HEK293 (cell line): ENCODE results near the gene FAM180A.

Source experiments
- CTCF ChIA-PET: fragments of 350-600 bp; formaldehyde crosslinking; extraction: SDS; loops from one replicate; lab custom pipeline; 2021; ENCODE audit warnings: antibody characterized with exemption; lab: Yijun Ruan, JAX
- POLR2A ChIA-PET: fragments of 300-600 bp; formaldehyde crosslinking; extraction: SDS; loops from one replicate; lab custom pipeline; 2020; ENCODE audit warnings: antibody characterized with exemption, inconsistent platforms; lab: Yijun Ruan, JAX
- H3K27ac ChIP-seq: fragments of 200-500 bp; sonication (Bioruptor generic); 2 replicates; pipeline ENCODE4 v1.5.1; 2014; ENCODE audit warnings: low read depth, low read length, control low read depth, inconsistent platforms; ENCODE audit errors: extremely low read depth
- H3K36me3 ChIP-seq, 2 experiments: fragments of 200-500 bp in 1 of 2; sonication (Bioruptor generic) in 1 of 2; 1 replicate in 1 of 2; 2 replicates in 1 of 2; pipeline ENCODE4 v1.5.1; 2014 to 2017; ENCODE audit warnings: inconsistent platforms in 2 of 2, low read length in 2 of 2; ENCODE audit not compliant: control insufficient read depth in 2 of 2, insufficient read depth in 1 of 2
- H3K4me1 ChIP-seq: fragments of 200-500 bp; sonication (Bioruptor generic); 2 replicates; pipeline ENCODE4 v1.5.1; 2014; ENCODE audit warnings: mild to moderate bottlenecking, low read length, inconsistent platforms; ENCODE audit not compliant: control insufficient read depth, insufficient read depth
- H3K4me3 ChIP-seq: 2 replicates; pipeline ENCODE4 v1.5.1; 2011; ENCODE audit warnings: low read depth, mild to moderate bottlenecking, control low read depth, low read length, moderate library complexity
- H3K9me3 ChIP-seq: fragments of 200-500 bp; sonication (Bioruptor generic); 2 replicates; pipeline ENCODE4 v1.5.1; 2014; ENCODE audit warnings: low read depth, low read length, inconsistent platforms; ENCODE audit not compliant: control insufficient read depth, insufficient read depth
- BCL11A ChIP-seq: fragments of 450-650 bp; formaldehyde crosslinking; IDR thresholded peaks from 2 replicates; pipeline ENCODE4 v1.5.1; 2016; ENCODE audit warnings: low read depth, missing biosample characterization, missing genetic modification characterization
- GLI4 ChIP-seq: fragments of 450-650 bp; formaldehyde crosslinking; IDR thresholded peaks from 2 replicates; pipeline ENCODE4 v1.5.1; 2016; ENCODE audit warnings: missing biosample characterization, missing genetic modification characterization
- GLIS1 ChIP-seq: fragments of 450-650 bp; formaldehyde crosslinking; IDR thresholded peaks from 2 replicates; pipeline ENCODE4 v1.5.1; 2016; ENCODE audit warnings: missing biosample characterization, missing genetic modification characterization
- GLIS2 ChIP-seq: fragments of 450-650 bp; formaldehyde crosslinking; IDR thresholded peaks from 2 replicates; pipeline ENCODE4 v1.5.1; 2016; ENCODE audit warnings: missing biosample characterization, missing genetic modification characterization
- SCRT1 ChIP-seq: fragments of 450-650 bp; formaldehyde crosslinking; IDR thresholded peaks from 2 replicates; pipeline ENCODE4 v1.5.1; 2016; ENCODE audit warnings: missing biosample characterization, missing genetic modification characterization, borderline replicate concordance
- SP3 ChIP-seq: fragments of 450-650 bp; formaldehyde crosslinking; IDR thresholded peaks from 2 replicates; pipeline ENCODE4 v1.5.1; 2016; ENCODE audit warnings: missing biosample characterization, missing genetic modification characterization
- ZBTB48 ChIP-seq: fragments of 450-650 bp; formaldehyde crosslinking; IDR thresholded peaks from 2 replicates; pipeline ENCODE4 v1.5.1; 2016; ENCODE audit warnings: missing biosample characterization, missing genetic modification characterization
- ZNF155 ChIP-seq: fragments of 450-650 bp; formaldehyde crosslinking; IDR thresholded peaks from 2 replicates; pipeline ENCODE4 v1.5.1; 2016; ENCODE audit warnings: missing biosample characterization, missing genetic modification characterization
- ZNF558 ChIP-seq: fragments of 450-650 bp; formaldehyde crosslinking; IDR thresholded peaks from 2 replicates; pipeline ENCODE4 v1.5.1; 2016; ENCODE audit warnings: missing biosample characterization, missing genetic modification characterization
- ZNF571 ChIP-seq: fragments of 450-650 bp; formaldehyde crosslinking; IDR thresholded peaks from 2 replicates; pipeline ENCODE4 v1.5.0; 2017; ENCODE audit warnings: missing biosample characterization, missing genetic modification characterization
- ZNF654 ChIP-seq: fragments of 450-650 bp; formaldehyde crosslinking; IDR thresholded peaks from 2 replicates; pipeline ENCODE4 v1.5.1; 2016; ENCODE audit warnings: low read depth, missing biosample characterization, missing genetic modification characterization
- ZNF660 ChIP-seq: fragments of 450-650 bp; IDR thresholded peaks from 2 replicates; pipeline ENCODE4 v1.5.1; 2018; ENCODE audit warnings: missing biosample characterization, mild to moderate bottlenecking, missing genetic modification characterization
- ZNF791 ChIP-seq: fragments of 450-650 bp; formaldehyde crosslinking; IDR thresholded peaks from 2 replicates; pipeline ENCODE4 v1.5.1; 2016; ENCODE audit warnings: missing biosample characterization, missing genetic modification characterization
- TF ChIP-seq, protein P1 (sequence below): fragments of 450-650 bp; formaldehyde crosslinking; IDR thresholded peaks from 2 replicates; pipeline ENCODE4 v1.5.1; 2016; ENCODE audit warnings: missing biosample characterization, missing genetic modification characterization, low read depth
- TF ChIP-seq, protein P2 (sequence below): fragments of 450-650 bp; formaldehyde crosslinking; optimal IDR thresholded peaks from 2 replicates; pipeline ENCODE3; 2016; ENCODE audit warnings: missing biosample characterization, mild to moderate bottlenecking, missing genetic modification characterization
- TF ChIP-seq, protein P3 (sequence below): fragments of 450-650 bp; formaldehyde crosslinking; IDR thresholded peaks from 2 replicates; pipeline ENCODE4 v1.5.1; 2016; ENCODE audit warnings: missing biosample characterization, missing genetic modification characterization
- TF ChIP-seq, protein P4 (sequence below): fragments of 450-650 bp; formaldehyde crosslinking; IDR thresholded peaks from 2 replicates; pipeline ENCODE4 v1.5.1; 2017; ENCODE audit warnings: missing biosample characterization, missing genetic modification characterization
- TF ChIP-seq, protein P5 (sequence below): fragments of 450-650 bp; formaldehyde crosslinking; IDR thresholded peaks from 2 replicates; pipeline ENCODE4 v1.5.1; 2016; ENCODE audit warnings: missing biosample characterization, missing genetic modification characterization

FAM180A gene

DNA sequence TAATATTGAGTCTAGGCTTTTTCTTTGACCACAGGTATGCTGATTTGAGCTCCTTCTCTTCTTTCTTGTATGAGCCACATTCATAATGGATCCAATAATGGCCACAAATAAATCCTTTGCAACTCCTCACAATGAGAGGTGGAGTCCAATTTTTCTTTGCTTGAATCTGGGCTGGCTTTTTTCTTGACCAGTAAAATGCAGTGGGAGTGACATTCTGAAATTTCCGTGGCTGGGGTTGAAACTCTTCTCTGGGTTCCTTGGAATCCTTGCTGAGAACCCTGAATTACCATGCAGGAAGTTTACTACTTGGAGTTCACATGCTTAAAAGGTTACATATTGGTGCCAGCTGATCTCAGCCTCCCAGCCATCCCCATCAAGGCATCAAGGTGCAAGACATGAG, 22.4 kb upstream of the FAM180A start:
- Histone ChIP-seq H3K4me1 (no peaks in the 10 kb centered on the region; the same call in 1 of the 2 replicates), H3K4me3 (no peak overlapping the region), H3K9me3 (no peaks in the 10 kb centered on the region), H3K36me3 (no peaks in the 10 kb centered on the region), H3K27ac (no peak overlapping the region)
- POLR2A ChIA-PET, result no interaction called here
- TF ChIP-seq, protein P1, sequence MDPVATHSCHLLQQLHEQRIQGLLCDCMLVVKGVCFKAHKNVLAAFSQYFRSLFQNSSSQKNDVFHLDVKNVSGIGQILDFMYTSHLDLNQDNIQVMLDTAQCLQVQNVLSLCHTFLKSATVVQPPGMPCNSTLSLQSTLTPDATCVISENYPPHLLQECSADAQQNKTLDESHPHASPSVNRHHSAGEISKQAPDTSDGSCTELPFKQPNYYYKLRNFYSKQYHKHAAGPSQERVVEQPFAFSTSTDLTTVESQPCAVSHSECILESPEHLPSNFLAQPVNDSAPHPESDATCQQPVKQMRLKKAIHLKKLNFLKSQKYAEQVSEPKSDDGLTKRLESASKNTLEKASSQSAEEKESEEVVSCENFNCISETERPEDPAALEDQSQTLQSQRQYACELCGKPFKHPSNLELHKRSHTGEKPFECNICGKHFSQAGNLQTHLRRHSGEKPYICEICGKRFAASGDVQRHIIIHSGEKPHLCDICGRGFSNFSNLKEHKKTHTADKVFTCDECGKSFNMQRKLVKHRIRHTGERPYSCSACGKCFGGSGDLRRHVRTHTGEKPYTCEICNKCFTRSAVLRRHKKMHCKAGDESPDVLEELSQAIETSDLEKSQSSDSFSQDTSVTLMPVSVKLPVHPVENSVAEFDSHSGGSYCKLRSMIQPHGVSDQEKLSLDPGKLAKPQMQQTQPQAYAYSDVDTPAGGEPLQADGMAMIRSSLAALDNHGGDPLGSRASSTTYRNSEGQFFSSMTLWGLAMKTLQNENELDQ (tag by site-specific recombination), result no peak
- TF ChIP-seq GLIS1, result no peak
- TF ChIP-seq GLI4 (tag by site-specific recombination), result no peak
- TF ChIP-seq, protein P2, sequence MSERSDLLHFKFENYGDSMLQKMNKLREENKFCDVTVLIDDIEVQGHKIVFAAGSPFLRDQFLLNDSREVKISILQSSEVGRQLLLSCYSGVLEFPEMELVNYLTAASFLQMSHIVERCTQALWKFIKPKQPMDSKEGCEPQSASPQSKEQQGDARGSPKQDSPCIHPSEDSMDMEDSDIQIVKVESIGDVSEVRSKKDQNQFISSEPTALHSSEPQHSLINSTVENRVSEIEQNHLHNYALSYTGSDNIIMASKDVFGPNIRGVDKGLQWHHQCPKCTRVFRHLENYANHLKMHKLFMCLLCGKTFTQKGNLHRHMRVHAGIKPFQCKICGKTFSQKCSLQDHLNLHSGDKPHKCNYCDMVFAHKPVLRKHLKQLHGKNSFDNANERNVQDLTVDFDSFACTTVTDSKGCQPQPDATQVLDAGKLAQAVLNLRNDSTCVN (tag by site-specific recombination), result no peak
- no peak for TF ChIP-seq ZBTB48 (tag by site-specific recombination)
- TF ChIP-seq, protein P3, sequence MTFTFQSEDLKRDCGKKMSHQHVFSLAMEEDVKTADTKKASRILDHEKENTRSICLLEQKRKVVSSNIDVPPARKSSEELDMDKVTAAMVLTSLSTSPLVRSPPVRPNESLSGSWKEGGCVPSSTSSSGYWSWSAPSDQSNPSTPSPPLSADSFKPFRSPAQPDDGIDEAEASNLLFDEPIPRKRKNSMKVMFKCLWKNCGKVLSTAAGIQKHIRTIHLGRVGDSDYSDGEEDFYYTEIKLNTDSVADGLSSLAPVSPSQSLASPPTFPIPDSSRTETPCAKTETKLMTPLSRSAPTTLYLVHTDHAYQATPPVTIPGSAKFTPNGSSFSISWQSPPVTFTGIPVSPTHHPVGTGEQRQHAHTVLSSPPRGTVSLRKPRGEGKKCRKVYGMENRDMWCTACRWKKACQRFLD (tag by site-specific recombination), result no peak
- no peak for TF ChIP-seq ZNF660 (tag by site-specific recombination)
- no peak for TF ChIP-seq ZNF654
- no peak for TF ChIP-seq ZNF558 (tag by site-specific recombination)
- TF ChIP-seq, protein P4, sequence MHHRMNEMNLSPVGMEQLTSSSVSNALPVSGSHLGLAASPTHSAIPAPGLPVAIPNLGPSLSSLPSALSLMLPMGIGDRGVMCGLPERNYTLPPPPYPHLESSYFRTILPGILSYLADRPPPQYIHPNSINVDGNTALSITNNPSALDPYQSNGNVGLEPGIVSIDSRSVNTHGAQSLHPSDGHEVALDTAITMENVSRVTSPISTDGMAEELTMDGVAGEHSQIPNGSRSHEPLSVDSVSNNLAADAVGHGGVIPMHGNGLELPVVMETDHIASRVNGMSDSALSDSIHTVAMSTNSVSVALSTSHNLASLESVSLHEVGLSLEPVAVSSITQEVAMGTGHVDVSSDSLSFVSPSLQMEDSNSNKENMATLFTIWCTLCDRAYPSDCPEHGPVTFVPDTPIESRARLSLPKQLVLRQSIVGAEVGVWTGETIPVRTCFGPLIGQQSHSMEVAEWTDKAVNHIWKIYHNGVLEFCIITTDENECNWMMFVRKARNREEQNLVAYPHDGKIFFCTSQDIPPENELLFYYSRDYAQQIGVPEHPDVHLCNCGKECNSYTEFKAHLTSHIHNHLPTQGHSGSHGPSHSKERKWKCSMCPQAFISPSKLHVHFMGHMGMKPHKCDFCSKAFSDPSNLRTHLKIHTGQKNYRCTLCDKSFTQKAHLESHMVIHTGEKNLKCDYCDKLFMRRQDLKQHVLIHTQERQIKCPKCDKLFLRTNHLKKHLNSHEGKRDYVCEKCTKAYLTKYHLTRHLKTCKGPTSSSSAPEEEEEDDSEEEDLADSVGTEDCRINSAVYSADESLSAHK, result no peak
- TF ChIP-seq SP3 (tag by site-specific recombination), result no peak
- no peak for TF ChIP-seq SCRT1 (tag by site-specific recombination)
- TF ChIP-seq ZNF155 (tag by site-specific recombination), result no peak
- no peak for TF ChIP-seq GLIS2 (tag by site-specific recombination)
- no peak for TF ChIP-seq ZNF791 (tag by site-specific recombination)
- TF ChIP-seq, protein P5, sequence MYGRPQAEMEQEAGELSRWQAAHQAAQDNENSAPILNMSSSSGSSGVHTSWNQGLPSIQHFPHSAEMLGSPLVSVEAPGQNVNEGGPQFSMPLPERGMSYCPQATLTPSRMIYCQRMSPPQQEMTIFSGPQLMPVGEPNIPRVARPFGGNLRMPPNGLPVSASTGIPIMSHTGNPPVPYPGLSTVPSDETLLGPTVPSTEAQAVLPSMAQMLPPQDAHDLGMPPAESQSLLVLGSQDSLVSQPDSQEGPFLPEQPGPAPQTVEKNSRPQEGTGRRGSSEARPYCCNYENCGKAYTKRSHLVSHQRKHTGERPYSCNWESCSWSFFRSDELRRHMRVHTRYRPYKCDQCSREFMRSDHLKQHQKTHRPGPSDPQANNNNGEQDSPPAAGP (tag by site-specific recombination), result no peak
- no peak for TF ChIP-seq BCL11A (tag by site-specific recombination)
- TF ChIP-seq ZNF571 (tag by site-specific recombination), result no peak
- CTCF ChIA-PET, result interaction anchor here (0.6 kb wide), 2 partner anchors 108 to 248 kb away, joined by 4 to 7 read pairs; no protein-coding TSS in a partner anchor
